Spinal cord (tissue), 10 donors: ENCODE data around the gene FKBP1C. TPM values are rescaled to one million over a fixed set of nuclear protein-coding genes. Genes with fewer than 3 reads are reported as not detected.

Experiments
- DNase-seq, 6 donors: peaks; one replicate each; pipeline versions ENCODE4 v3.0.0 to v3.0.0-alpha.2; 2013 to 2015; ENCODE audit warnings: low spot score in 6 of 6, low read depth in 4 of 6
- H3K27ac ChIP-seq: one replicate; pipeline ENCODE4 v1.5.1; 2013; ENCODE audit warnings: low read depth, low read length, control low read depth
- H3K27me3 ChIP-seq: one replicate; pipeline ENCODE4 v1.6.1; 2013; ENCODE audit warnings: low read length; ENCODE audit not compliant: control insufficient read depth, insufficient read depth
- H3K36me3 ChIP-seq: one replicate; pipeline ENCODE4 v1.6.1; 2013; ENCODE audit warnings: low read length; ENCODE audit not compliant: control insufficient read depth, insufficient read depth
- H3K4me1 ChIP-seq: one replicate; pipeline ENCODE4 v1.6.1; 2013; ENCODE audit warnings: low read length; ENCODE audit not compliant: control insufficient read depth, insufficient read depth
- H3K4me3 ChIP-seq: one replicate; pipeline ENCODE4 v1.5.1; 2013; ENCODE audit warnings: low read depth, low read length, control low read depth
- H3K9me3 ChIP-seq: one replicate; pipeline ENCODE4 v1.6.1; 2013; ENCODE audit warnings: low read length; ENCODE audit not compliant: control insufficient read depth, insufficient read depth
- WGBS: methylation state at CpG from one replicate; pipeline ENCODE4 v1.1.5; 2013; ENCODE audit warnings: missing lambda C conversion rate; ENCODE audit not compliant: insufficient coverage; 5-methylcytosine and 5-hydroxymethylcytosine counted together
- polyA plus RNA-seq, 2 donors: library from polyadenylated mRNA; unstranded; fragments of 120-200 nt; gene quantifications; one replicate each; pipeline ENCODE4 v1.2.1, GENCODE V29; 2013; ENCODE audit not compliant: insufficient read length in 2 of 2
- small RNA-seq: library from RNA; depleted of rRNA; stranded (forward); fragments of <200 nt; gene quantifications from one replicate; pipeline ENCODE3, GENCODE V24; 2014; ENCODE audit warnings: low replicate concordance
- total RNA-seq, 2 donors: library from RNA; depleted of rRNA in 1 of 2; stranded (reverse); fragments of 120-200 nt in 1 of 2; fragments of >200 nt in 1 of 2; gene quantifications; one replicate each; pipeline versions ENCODE4 v1.2.3 to v1.2.4, GENCODE V29; 2013 to 2014
- donor health status: healthy.

The FKBP1C gene
- total and polyA plus RNA-seq, 4 donors = 0.20 to 1.6 (median 0.74) TPM

DNA sequence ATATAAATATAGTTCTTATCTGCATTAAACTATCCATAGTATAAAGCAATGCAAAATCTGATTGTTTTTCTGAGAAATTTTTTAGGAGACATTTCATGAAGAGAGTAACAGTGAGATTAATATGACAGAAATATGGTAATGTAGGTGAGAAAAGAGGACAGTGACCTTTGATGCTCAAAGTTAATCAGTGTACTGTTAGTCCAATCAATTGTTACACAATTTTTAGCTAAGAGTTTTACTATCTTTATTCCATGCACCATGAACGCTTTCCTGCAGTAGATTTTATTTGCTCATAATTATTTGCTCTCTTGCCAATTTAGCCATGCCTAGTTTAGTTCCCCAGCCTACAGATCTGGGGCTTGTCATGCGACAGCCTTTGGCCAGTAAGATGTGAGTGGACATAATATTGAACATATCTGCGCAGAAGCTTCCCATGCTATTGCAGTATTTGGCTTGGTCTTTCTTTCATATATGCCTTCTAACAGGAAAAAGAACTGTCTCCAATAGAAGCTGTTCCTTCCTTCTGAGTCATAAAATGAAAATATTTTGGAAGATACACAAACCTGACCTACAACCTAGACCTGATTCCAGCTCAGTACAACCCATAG, 38.7 kb downstream of the FKBP1C start:
- no peak for DNase-seq
- WGBS = no CpG with 5 or more reads among the region's 3 CpGs
- Histone ChIP-seq H3K27ac (no peak overlapping the region), H3K4me1 (no peaks in the 10 kb centered on the region), H3K36me3 (no peaks in the 10 kb centered on the region), H3K9me3 (no peaks in the 10 kb centered on the region), H3K27me3 (no peaks in the 10 kb centered on the region), H3K4me3 (no peak overlapping the region)

DNA sequence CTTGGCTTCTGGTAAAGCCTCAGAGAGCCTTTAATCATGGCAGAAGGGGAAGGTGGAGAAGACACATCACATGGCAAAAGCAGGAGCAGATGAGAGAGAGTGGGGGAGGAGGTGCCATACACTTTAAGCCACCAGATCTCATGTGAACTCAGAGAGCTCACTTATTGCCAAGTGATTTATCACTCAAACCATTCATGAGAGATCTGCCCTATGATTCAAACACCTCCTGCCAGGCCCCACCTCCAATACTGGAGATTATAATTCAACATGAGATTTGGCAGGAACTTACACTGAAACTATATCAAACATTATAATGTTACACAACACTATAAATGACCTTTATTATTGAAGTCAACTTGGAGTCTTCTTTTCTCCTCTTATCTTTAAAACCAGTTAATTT, 47.9 kb downstream of the FKBP1C start:
- no peak for DNase-seq
- no peaks in the 10 kb centered on the region for H3K27me3 ChIP-seq
- H3K4me1 ChIP-seq = no peaks in the 10 kb centered on the region
- no peak overlapping the region for H3K4me3 ChIP-seq
- H3K36me3 ChIP-seq = no peaks in the 10 kb centered on the region
- H3K9me3 ChIP-seq = no peaks in the 10 kb centered on the region
- H3K27ac ChIP-seq = no peak overlapping the region

DNA sequence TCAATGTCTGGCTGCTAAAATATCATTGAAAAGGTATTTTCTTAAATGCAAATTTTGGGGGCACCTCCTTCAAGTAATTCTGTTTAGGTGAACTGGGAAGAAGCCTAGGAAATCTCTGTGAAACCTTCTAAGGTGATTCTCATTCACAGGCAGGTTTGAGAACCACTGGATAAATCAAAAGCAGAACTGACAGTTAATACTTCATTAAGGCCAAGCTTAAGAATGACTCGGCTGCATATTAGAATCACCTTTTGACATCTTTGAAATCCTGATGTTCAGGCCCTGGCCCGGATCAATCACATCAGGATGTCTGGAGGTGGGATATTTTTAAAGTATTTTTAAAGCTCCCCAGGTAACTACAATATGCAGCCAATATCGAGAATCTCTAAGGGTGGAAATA, 50.6 kb downstream of the FKBP1C start:
- H3K27me3 ChIP-seq = no peaks in the 10 kb centered on the region
- H3K27ac ChIP-seq = no peak overlapping the region
- no peaks in the 10 kb centered on the region for H3K9me3 ChIP-seq
- WGBS = no CpG with 5 or more reads among the region's 3 CpGs
- H3K4me1 ChIP-seq = no peaks in the 10 kb centered on the region
- DNase-seq = no peak
- H3K4me3 ChIP-seq = no peak overlapping the region
- H3K36me3 ChIP-seq = no peaks in the 10 kb centered on the region

Small RNA genes within 50 kb of the gene (small RNA-seq; reads per million reads assigned to genes)
- not detected for gene SPTLC1P3

Other genes starting within 250 kb of the FKBP1C start
- under 1 TPM; 0.39 to 0.40 TPM for gene LGSN, start 108.5 kb downstream of the FKBP1C start, total RNA-seq
- under 1 TPM; 0.06 to 0.11 TPM for gene LGSN, start 108.5 kb downstream of the FKBP1C start, polyA plus RNA-seq